ENCODE results near the gene GSTT2. TPM values are rescaled to one million over a fixed set of nuclear protein-coding genes. Genes with fewer than 3 reads are reported as not detected.

The GSTT2 gene
- total RNA-seq, 1 donor from 2014 or later: 0.50 TPM

DNA sequence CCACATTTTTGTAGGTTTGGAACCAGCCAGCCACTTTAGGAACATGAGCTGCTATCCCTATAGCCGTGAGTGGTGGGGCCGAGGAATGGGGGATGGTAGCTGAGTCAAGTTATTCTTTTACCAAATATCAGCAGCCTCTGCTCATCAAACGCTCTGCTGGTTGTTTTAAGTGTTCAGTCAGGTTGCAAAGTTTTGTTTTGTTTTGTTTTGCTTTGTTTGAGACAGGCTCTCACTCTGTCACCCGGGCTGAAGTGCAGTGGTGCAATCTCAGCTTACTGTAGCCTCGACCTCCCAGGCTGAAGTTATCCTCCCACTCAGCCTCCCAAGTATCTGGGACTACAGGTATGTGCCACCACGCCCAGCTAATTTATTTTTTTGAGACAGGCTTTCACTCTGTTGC, 45.5 kb downstream of the GSTT2 start:
- H3K36me3 ChIP-seq (ENCODE audit: control insufficient read depth, insufficient read depth, low read length): no peaks in the 10 kb centered on the region
- no peak overlapping the region for H3K4me3 ChIP-seq (ENCODE audit: low read depth, low read length)
- H3K27me3 ChIP-seq (ENCODE audit: control insufficient read depth, insufficient read depth, low read length): no peaks in the 10 kb centered on the region
- TF ChIP-seq, protein P1, sequence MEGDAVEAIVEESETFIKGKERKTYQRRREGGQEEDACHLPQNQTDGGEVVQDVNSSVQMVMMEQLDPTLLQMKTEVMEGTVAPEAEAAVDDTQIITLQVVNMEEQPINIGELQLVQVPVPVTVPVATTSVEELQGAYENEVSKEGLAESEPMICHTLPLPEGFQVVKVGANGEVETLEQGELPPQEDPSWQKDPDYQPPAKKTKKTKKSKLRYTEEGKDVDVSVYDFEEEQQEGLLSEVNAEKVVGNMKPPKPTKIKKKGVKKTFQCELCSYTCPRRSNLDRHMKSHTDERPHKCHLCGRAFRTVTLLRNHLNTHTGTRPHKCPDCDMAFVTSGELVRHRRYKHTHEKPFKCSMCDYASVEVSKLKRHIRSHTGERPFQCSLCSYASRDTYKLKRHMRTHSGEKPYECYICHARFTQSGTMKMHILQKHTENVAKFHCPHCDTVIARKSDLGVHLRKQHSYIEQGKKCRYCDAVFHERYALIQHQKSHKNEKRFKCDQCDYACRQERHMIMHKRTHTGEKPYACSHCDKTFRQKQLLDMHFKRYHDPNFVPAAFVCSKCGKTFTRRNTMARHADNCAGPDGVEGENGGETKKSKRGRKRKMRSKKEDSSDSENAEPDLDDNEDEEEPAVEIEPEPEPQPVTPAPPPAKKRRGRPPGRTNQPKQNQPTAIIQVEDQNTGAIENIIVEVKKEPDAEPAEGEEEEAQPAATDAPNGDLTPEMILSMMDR (IDR thresholded peaks at IDR 0.05; ENCODE audit: insufficient read depth, low read length, poor library complexity, severe bottlenecking): no peak
- DNase-seq (ENCODE audit: low read depth): no peak

- H3K27me3 ChIP-seq (ENCODE audit: control insufficient read depth, insufficient read depth, low read length): no peaks in the 10 kb centered on the region
- TF ChIP-seq, protein P1 (IDR thresholded peaks at IDR 0.05; ENCODE audit: insufficient read depth, low read length, poor library complexity, severe bottlenecking): no peak
- DNase-seq (ENCODE audit: low read depth): no peak
- H3K4me3 ChIP-seq (ENCODE audit: low read depth, low read length): no peak overlapping the region
- no peaks in the 10 kb centered on the region for H3K36me3 ChIP-seq (ENCODE audit: control insufficient read depth, insufficient read depth, low read length)
Observed at GRCh38 chr22:24026056-24026455, 46.1 kb downstream of the GSTT2 start.

DNA sequence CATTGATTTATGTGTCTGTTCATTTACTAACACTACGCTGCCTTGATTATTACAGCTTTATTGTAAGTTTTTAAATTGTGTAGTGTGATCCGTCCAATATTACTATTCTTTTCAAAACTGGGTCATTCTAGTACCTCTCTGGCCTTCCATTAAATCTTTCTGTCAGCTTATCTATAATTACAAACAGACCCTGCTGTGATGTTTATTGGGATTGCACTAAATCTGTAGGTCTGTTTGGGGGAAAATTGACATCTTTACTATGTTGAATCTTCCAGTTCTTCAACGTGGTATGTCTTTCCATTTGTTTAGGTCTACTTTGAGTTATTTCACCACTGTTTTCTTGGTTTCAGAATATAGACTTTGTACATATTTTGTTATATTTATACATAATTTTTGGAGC, 46.8 kb downstream of the GSTT2 start:
- DNase-seq (ENCODE audit: low read depth): no peak
- H3K27me3 ChIP-seq (ENCODE audit: control insufficient read depth, insufficient read depth, low read length): no peaks in the 10 kb centered on the region
- H3K36me3 ChIP-seq (ENCODE audit: control insufficient read depth, insufficient read depth, low read length): no peaks in the 10 kb centered on the region
- TF ChIP-seq, protein P1 (IDR thresholded peaks at IDR 0.05; ENCODE audit: insufficient read depth, low read length, poor library complexity, severe bottlenecking): no peak
- no peak overlapping the region for H3K4me3 ChIP-seq (ENCODE audit: low read depth, low read length)

GRCh38 chr22:24027389-24027975, 47.5 kb downstream of the GSTT2 start:
- no peaks in the 10 kb centered on the region for H3K27me3 ChIP-seq (ENCODE audit: control insufficient read depth, insufficient read depth, low read length)
- no peak for DNase-seq (ENCODE audit: low read depth)
- TF ChIP-seq, protein P1 (IDR thresholded peaks at IDR 0.05; ENCODE audit: insufficient read depth, low read length, poor library complexity, severe bottlenecking): no peak
- no peak overlapping the region for H3K4me3 ChIP-seq (ENCODE audit: low read depth, low read length)
- no peaks in the 10 kb centered on the region for H3K36me3 ChIP-seq (ENCODE audit: control insufficient read depth, insufficient read depth, low read length)

GRCh38 chr22:24027991-24028390, 48.1 kb downstream of the GSTT2 start:
- no peak for DNase-seq (ENCODE audit: low read depth)
- TF ChIP-seq, protein P1 (IDR thresholded peaks at IDR 0.05; ENCODE audit: insufficient read depth, low read length, poor library complexity, severe bottlenecking): no peak
- H3K36me3 ChIP-seq (ENCODE audit: control insufficient read depth, insufficient read depth, low read length): no peaks in the 10 kb centered on the region
- H3K4me3 ChIP-seq (ENCODE audit: low read depth, low read length): no peak overlapping the region
- H3K27me3 ChIP-seq (ENCODE audit: control insufficient read depth, insufficient read depth, low read length): no peaks in the 10 kb centered on the region

DNA sequence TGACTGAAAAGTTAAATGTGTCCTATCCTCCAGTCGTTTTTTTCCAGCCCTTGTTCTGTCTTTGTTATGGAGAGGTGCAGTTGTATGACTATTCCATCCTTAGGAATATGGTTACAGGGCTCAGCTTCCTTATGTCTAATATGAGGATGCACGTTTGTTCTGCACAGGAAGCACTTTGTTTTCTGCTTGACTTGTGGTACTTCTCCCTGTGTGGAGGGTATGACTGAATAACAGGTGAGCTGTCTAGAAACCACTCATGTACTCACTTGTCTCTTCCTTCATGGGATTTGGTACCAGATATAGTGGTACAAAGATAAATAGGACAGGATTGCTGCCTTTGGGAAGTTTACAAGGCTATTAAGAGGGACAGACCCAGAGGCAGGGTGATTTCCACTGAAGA, 48.6 kb downstream of the GSTT2 start:
- no peak for DNase-seq (ENCODE audit: low read depth)
- TF ChIP-seq, protein P1 (IDR thresholded peaks at IDR 0.05; ENCODE audit: insufficient read depth, low read length, poor library complexity, severe bottlenecking): no peak
- Histone ChIP-seq H3K36me3 (ENCODE audit: control insufficient read depth, insufficient read depth, low read length) (no peaks in the 10 kb centered on the region), H3K27me3 (ENCODE audit: control insufficient read depth, insufficient read depth, low read length) (no peaks in the 10 kb centered on the region), H3K4me3 (ENCODE audit: low read depth, low read length) (no peak overlapping the region)
